K562 (cell line): Measurements from ENCODE around the gene ABCC1. TPM values are rescaled to one million over a fixed set of nuclear protein-coding genes. Genes with fewer than 3 reads are reported as not detected.
A peak's percentile ranks its signal among the peaks of the same experiment; 100 is the strongest.

Experiments used
- BRCA1 ChIP-seq, 2 experiments: fragments of 450-650 bp in 1 of 2; sonication (generic) in 1 of 2; formaldehyde crosslinking in 1 of 2; IDR thresholded peaks; 2 replicates each; pipeline versions ENCODE4 v1.5.0 to v1.6.1; 2017 to 2020; ENCODE audit warnings: mild to moderate bottlenecking in 1 of 2, missing genetic modification reagents in 1 of 2
- CHD1 ChIP-seq: fragments of 200-600 bp; sonication (generic); IDR thresholded peaks from one replicate; pipeline ENCODE4 v1.6.1; 2012; ENCODE audit warnings: mild to moderate bottlenecking, moderate library complexity, low read length, inconsistent platforms
- PHF8 ChIP-seq: fragments of 200-600 bp; sonication (generic); IDR thresholded peaks from 2 replicates; pipeline ENCODE4 v1.6.1; 2012; ENCODE audit warnings: mixed run types, mild to moderate bottlenecking, inconsistent platforms, low read length, moderate library complexity, borderline replicate concordance
- POLR2A ChIP-seq: fragments of 450-650 bp; conservative IDR thresholded peaks from 2 replicates; pipeline ENCODE4 v1.6.1; 2016
- POLR2G ChIP-seq: fragments of 200-400 bp; formaldehyde crosslinking; IDR thresholded peaks from 2 replicates; pipeline ENCODE4 v1.6.1; 2017; ENCODE audit warnings: low read depth, mild to moderate bottlenecking, antibody characterized with exemption, low read length, moderate library complexity
- SAFB2 ChIP-seq: fragments of 200-400 bp; formaldehyde crosslinking; IDR thresholded peaks from 2 replicates; pipeline ENCODE4 v1.6.1; 2018; ENCODE audit warnings: borderline replicate concordance, low read length, low read depth, moderate library complexity; ENCODE audit not compliant: severe bottlenecking
- SAP30 ChIP-seq: fragments of 200-600 bp; sonication (generic); IDR thresholded peaks from 2 replicates; pipeline ENCODE4 v1.6.1; 2012; ENCODE audit warnings: borderline replicate concordance, low read depth, mild to moderate bottlenecking, moderate library complexity, low read length, control low read depth, inconsistent platforms; ENCODE audit not compliant: insufficient read depth, poor library complexity, severe bottlenecking
- TGIF2 ChIP-seq: sonication (generic); formaldehyde crosslinking; IDR thresholded peaks from 2 replicates; pipeline ENCODE4 v1.8.1; 2022; ENCODE audit warnings: mild to moderate bottlenecking, missing genetic modification reagents, moderate library complexity
- TRIM28 ChIP-seq: fragments of 450-650 bp; IDR thresholded peaks from 2 replicates; pipeline ENCODE4 v1.6.1; 2017
- ZKSCAN8 ChIP-seq: fragments of 200-800 bp; sonication (Bioruptor generic); IDR thresholded peaks from 2 replicates; pipeline ENCODE4 v1.6.1; 2016; ENCODE audit warnings: missing genetic modification characterization, missing compliant biosample characterization
- ZZZ3 ChIP-seq: fragments of 450-650 bp; IDR thresholded peaks from 2 replicates; pipeline ENCODE4 v1.6.1; 2016; ENCODE audit warnings: antibody characterized with exemption, mild to moderate bottlenecking, moderate library complexity
- polyA plus RNA-seq, 8 experiments: library from polyadenylated mRNA; depleted of rRNA in 4 of 8; stranded (reverse) in 5 of 8; unstranded in 3 of 8; fragments of >200 nt; fragmentation: Nextera tagmentation in 2 of 8; fragmentation: Illumina TruSeq in 1 of 8; extraction: Ambion mirVana in 2 of 8; extraction: Trizol in 1 of 8; gene quantifications; 2 replicates each; pipeline versions ENCODE4 v1.2.1 to v1.2.3, GENCODE V29; 2011 to 2014; ENCODE audit warnings: inconsistent platforms in 1 of 8, missing spikeins in 1 of 8
- total RNA-seq, 7 experiments: library from RNA; depleted of rRNA in 6 of 7; stranded (reverse); fragments of >200 nt in 6 of 7; fragmentation: Illumina TruSeq in 2 of 7; extraction: Trizol in 2 of 7; gene quantifications; 2 replicates each; pipeline versions ENCODE4 v1.2.1 to v1.2.3, GENCODE V29; 2011 to 2021; ENCODE audit warnings: low replicate concordance in 1 of 7
- TF ChIP-seq, protein P1 (sequence below): fragments of 450-650 bp; IDR thresholded peaks from 2 replicates; pipeline ENCODE4 v1.6.1; 2017; ENCODE audit warnings: antibody characterized with exemption, mild to moderate bottlenecking
- TF ChIP-seq, protein P2 (sequence below), 3 experiments: IDR thresholded peaks in 2 of 3; conservative IDR thresholded peaks in 1 of 3; 2 replicates each; pipeline ENCODE4 v1.5.1; 2011 to 2012; ENCODE audit warnings: low read length in 3 of 3, mild to moderate bottlenecking in 3 of 3, control low read depth in 2 of 3, improper control_type of control experiment in 1 of 3, inconsistent platforms in 1 of 3, low read depth in 1 of 3, mixed read lengths in 1 of 3, moderate library complexity in 1 of 3; ENCODE audit not compliant: insufficient read depth in 2 of 3
- TF ChIP-seq, protein P3 (sequence below): fragments of 450-650 bp; IDR thresholded peaks from 2 replicates; pipeline ENCODE4 v1.6.1; 2016; ENCODE audit warnings: missing biosample characterization, missing genetic modification characterization
- TF ChIP-seq, protein P4 (sequence below), 2 experiments: fragments of 200-800 bp in 1 of 2; sonication (Bioruptor generic) in 1 of 2; sonication (generic) in 1 of 2; formaldehyde crosslinking in 1 of 2; IDR thresholded peaks in 1 of 2; conservative IDR thresholded peaks in 1 of 2; 2 replicates each; pipeline versions ENCODE4 v1.5.0 to v1.6.1; 2016 to 2020; ENCODE audit warnings: missing compliant biosample characterization in 1 of 2, missing genetic modification characterization in 1 of 2, missing genetic modification reagents in 1 of 2

ABCC1 gene
- total and polyA plus RNA-seq, 9 of the 15 experiments (the other 6 are each of a cell fraction or from before 2014, with no cell fraction given) = 3.9 to 41.6 (median 10.0) TPM

DNA sequence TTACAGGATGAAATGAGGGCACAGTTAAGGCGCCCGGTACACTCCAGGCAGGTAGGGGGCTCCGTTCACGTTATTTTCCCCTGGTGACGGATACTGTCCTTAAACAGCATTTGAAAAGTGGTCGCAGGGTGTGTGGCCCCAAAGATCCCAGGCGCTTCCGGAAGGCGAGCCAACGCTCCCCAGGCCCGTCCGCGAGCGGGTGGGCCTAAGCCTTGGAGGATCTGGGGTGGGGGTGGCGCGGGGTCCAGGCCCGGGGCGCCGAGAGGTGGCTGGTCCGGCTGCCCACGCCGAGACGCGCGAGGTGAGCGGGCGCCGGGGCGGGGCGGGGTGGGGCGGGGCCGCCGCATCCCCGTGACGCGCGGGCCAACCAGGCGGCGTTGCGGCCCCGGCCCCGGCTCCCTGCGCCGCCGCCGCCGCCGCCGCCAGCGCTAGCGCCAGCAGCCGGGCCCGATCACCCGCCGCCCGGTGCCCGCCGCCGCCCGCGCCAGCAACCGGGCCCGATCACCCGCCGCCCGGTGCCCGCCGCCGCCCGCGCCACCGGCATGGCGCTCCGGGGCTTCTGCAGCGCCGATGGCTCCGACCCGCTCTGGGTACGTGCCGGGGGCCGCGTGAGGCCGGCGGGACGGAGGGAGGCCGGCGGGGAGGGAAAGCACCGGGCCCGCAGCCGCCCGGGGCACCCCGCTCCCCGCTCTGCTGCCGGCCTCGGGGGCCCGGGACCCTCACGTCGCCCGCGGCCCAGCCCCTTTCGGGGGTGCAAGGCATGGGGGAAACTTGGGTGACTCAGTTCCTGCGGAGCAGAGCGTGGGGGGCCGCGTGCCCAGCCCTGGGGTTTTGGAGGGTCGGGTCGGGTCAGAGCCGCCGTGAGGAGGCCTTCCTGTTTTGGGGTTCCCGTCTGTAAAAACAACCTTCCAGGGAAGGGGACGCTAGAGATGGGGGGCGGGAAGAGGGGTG, at the start of gene ABCC1 (continued):
- TF ChIP-seq, protein P1, sequence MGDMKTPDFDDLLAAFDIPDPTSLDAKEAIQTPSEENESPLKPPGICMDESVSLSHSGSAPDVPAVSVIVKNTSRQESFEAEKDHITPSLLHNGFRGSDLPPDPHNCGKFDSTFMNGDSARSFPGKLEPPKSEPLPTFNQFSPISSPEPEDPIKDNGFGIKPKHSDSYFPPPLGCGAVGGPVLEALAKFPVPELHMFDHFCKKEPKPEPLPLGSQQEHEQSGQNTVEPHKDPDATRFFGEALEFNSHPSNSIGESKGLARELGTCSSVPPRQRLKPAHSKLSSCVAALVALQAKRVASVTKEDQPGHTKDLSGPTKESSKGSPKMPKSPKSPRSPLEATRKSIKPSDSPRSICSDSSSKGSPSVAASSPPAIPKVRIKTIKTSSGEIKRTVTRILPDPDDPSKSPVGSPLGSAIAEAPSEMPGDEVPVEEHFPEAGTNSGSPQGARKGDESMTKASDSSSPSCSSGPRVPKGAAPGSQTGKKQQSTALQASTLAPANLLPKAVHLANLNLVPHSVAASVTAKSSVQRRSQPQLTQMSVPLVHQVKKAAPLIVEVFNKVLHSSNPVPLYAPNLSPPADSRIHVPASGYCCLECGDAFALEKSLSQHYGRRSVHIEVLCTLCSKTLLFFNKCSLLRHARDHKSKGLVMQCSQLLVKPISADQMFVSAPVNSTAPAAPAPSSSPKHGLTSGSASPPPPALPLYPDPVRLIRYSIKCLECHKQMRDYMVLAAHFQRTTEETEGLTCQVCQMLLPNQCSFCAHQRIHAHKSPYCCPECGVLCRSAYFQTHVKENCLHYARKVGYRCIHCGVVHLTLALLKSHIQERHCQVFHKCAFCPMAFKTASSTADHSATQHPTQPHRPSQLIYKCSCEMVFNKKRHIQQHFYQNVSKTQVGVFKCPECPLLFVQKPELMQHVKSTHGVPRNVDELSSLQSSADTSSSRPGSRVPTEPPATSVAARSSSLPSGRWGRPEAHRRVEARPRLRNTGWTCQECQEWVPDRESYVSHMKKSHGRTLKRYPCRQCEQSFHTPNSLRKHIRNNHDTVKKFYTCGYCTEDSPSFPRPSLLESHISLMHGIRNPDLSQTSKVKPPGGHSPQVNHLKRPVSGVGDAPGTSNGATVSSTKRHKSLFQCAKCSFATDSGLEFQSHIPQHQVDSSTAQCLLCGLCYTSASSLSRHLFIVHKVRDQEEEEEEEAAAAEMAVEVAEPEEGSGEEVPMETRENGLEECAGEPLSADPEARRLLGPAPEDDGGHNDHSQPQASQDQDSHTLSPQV = 0 out of 2 replicates have a peak, but pooled peaks have one; percentile 17
- TF ChIP-seq SAP30 (peak; percentile 62), BRCA1 (IDR thresholded peaks at IDR 0.05) (no peak), BRCA1 (CRISPR knock-in tag; IDR thresholded peaks at IDR 0.05) (0 out of 2 replicates have a peak, but pooled peaks have one; percentile 45), ZZZ3 (no peak), TGIF2 (CRISPR knock-in tag) (0 out of 2 replicates have a peak, but pooled peaks have one; percentile 39), POLR2G (peak; percentile 70), TRIM28 (no peak), POLR2A (peak; percentile 49; the same call in 1 of the 2 replicates), SAFB2 (no peak), PHF8 (peak; percentile 65; the same call in 1 of the 2 replicates), CHD1 (peak; percentile 84), ZKSCAN8 (CRISPR knock-in tag) (no peak)
- TF ChIP-seq, protein P2, sequence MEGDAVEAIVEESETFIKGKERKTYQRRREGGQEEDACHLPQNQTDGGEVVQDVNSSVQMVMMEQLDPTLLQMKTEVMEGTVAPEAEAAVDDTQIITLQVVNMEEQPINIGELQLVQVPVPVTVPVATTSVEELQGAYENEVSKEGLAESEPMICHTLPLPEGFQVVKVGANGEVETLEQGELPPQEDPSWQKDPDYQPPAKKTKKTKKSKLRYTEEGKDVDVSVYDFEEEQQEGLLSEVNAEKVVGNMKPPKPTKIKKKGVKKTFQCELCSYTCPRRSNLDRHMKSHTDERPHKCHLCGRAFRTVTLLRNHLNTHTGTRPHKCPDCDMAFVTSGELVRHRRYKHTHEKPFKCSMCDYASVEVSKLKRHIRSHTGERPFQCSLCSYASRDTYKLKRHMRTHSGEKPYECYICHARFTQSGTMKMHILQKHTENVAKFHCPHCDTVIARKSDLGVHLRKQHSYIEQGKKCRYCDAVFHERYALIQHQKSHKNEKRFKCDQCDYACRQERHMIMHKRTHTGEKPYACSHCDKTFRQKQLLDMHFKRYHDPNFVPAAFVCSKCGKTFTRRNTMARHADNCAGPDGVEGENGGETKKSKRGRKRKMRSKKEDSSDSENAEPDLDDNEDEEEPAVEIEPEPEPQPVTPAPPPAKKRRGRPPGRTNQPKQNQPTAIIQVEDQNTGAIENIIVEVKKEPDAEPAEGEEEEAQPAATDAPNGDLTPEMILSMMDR (IDR thresholded peaks at IDR 0.05 in 2 of 3, conservative IDR thresholded peaks at IDR 0.05 in 1 of 3; ENCODE audit: insufficient read depth in 2 of 3, low read depth in 1 of 3, low read length in 3 of 3) = peak in 1 of 3 experiments; percentile 29; a peak in 2 of 6 replicates
- TF ChIP-seq, protein P3, sequence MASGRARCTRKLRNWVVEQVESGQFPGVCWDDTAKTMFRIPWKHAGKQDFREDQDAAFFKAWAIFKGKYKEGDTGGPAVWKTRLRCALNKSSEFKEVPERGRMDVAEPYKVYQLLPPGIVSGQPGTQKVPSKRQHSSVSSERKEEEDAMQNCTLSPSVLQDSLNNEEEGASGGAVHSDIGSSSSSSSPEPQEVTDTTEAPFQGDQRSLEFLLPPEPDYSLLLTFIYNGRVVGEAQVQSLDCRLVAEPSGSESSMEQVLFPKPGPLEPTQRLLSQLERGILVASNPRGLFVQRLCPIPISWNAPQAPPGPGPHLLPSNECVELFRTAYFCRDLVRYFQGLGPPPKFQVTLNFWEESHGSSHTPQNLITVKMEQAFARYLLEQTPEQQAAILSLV (tag) = no peak
- TF ChIP-seq, protein P4, sequence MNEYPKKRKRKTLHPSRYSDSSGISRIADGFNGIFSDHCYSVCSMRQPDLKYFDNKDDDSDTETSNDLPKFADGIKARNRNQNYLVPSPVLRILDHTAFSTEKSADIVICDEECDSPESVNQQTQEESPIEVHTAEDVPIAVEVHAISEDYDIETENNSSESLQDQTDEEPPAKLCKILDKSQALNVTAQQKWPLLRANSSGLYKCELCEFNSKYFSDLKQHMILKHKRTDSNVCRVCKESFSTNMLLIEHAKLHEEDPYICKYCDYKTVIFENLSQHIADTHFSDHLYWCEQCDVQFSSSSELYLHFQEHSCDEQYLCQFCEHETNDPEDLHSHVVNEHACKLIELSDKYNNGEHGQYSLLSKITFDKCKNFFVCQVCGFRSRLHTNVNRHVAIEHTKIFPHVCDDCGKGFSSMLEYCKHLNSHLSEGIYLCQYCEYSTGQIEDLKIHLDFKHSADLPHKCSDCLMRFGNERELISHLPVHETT (CRISPR knock-in tag; conservative IDR thresholded peaks at IDR 0.05 in 1 of 2, IDR thresholded peaks at IDR 0.05 in 1 of 2) = no peak
